PC-9 (cell line): ENCODE measurements around the gene TTC38. TPM values are rescaled to one million over a fixed set of nuclear protein-coding genes. Genes with fewer than 3 reads are reported as not detected.

Experiments used
- BruUV-seq: library from RNA; stranded (reverse); fragments of 400-500 nt; replicated peaks from 2 replicates; lab custom pipeline; 2021; lab: Mats Ljungman, UMichigan
- CTCF ChIA-PET: fragments of 300-600 bp; sonication (Branson Sonifier 250); formaldehyde crosslinking; loops from one replicate; lab custom pipeline; 2022; ENCODE audit warnings: antibody characterized with exemption; lab: Charles Lee
- POLR2A ChIA-PET: fragments of 300-600 bp; sonication (Branson Sonifier 250); formaldehyde crosslinking; loops from one replicate; lab custom pipeline; 2022; ENCODE audit warnings: antibody characterized with exemption; ENCODE audit not compliant: unreplicated experiment; lab: Charles Lee
- DNase-seq, 2 experiments: peaks; one replicate each; pipeline versions ENCODE4 v3.0.0 to v3.0.0-alpha.2; 2015 to 2022; ENCODE audit warnings: mixed read lengths in 1 of 2
- H2AFZ ChIP-seq: fragments of 200-600 bp; sonication (generic); 2 replicates; pipeline ENCODE4 v1.8.1; 2017; ENCODE audit warnings: antibody characterized with exemption
- H3F3A ChIP-seq: fragments of 200-600 bp; sonication (generic); 2 replicates; pipeline ENCODE4 v1.8.1; 2017; ENCODE audit warnings: antibody characterized with exemption, mild to moderate bottlenecking, low read depth; ENCODE audit not compliant: insufficient read depth
- H3K27ac ChIP-seq: fragments of 200-600 bp; sonication (generic); 2 replicates; pipeline ENCODE4 v1.6.1; 2016; ENCODE audit warnings: mixed run types
- H3K27me3 ChIP-seq: fragments of 200-600 bp; sonication (generic); 2 replicates; pipeline ENCODE4 v1.6.1; 2016; ENCODE audit warnings: low read depth, mixed run types; ENCODE audit not compliant: insufficient read depth
- H3K36me3 ChIP-seq: fragments of 200-600 bp; sonication (generic); 2 replicates; pipeline ENCODE4 v1.6.1; 2016; ENCODE audit warnings: low read depth, mixed run types
- H3K4me1 ChIP-seq: fragments of 200-600 bp; sonication (generic); replicated peaks from 2 replicates; pipeline ENCODE4 v1.6.1; 2016; ENCODE audit warnings: mixed run types; ENCODE audit not compliant: insufficient read depth
- H3K4me2 ChIP-seq: fragments of 200-600 bp; sonication (generic); 2 replicates; pipeline ENCODE4 v1.6.1; 2017; ENCODE audit warnings: mixed run types
- H3K4me3 ChIP-seq: fragments of 200-600 bp; sonication (generic); 2 replicates; pipeline ENCODE4 v1.6.1; 2016; ENCODE audit warnings: mixed run types
- H3K79me2 ChIP-seq: fragments of 200-600 bp; sonication (generic); 2 replicates; pipeline ENCODE4 v1.6.1; 2017; ENCODE audit warnings: low read depth, mixed run types
- H3K9me2 ChIP-seq: fragments of 200-600 bp; sonication (generic); 2 replicates; pipeline ENCODE4 v1.8.1; 2017; ENCODE audit warnings: mild to moderate bottlenecking; ENCODE audit not compliant: insufficient read depth
- H3K9me3 ChIP-seq: fragments of 200-600 bp; sonication (generic); 2 replicates; pipeline ENCODE4 v1.8.1; 2016; ENCODE audit warnings: low read depth; ENCODE audit not compliant: insufficient read depth
- H4K20me1 ChIP-seq: fragments of 200-600 bp; sonication (generic); 2 replicates; pipeline ENCODE4 v1.8.1; 2017; ENCODE audit not compliant: insufficient read depth
- EZH2 ChIP-seq: fragments of 200-600 bp; sonication (generic); IDR thresholded peaks from 2 replicates; pipeline ENCODE4 v1.8.0; 2017; ENCODE audit warnings: antibody characterized with exemption, low read depth
- intact Hi-C: fragments of 100-400 bp; cut with micrococcal nuclease; formaldehyde crosslinking; loops from one replicate; pipeline ENCODE4 v1.10.0; 2022; ENCODE audit not compliant: unreplicated experiment
- total RNA-seq: library from RNA; stranded (reverse); gene quantifications from 2 replicates; pipeline ENCODE4 v1.2.3, GENCODE V29; 2021
- TF ChIP-seq, protein P1 (sequence below): fragments of 200-600 bp; sonication (generic); conservative IDR thresholded peaks from 2 replicates; pipeline ENCODE4 v1.6.1; 2017; ENCODE audit warnings: mixed run types, antibody characterized with exemption, mild to moderate bottlenecking, moderate library complexity

TTC38 gene
- total RNA-seq, 1 experiment from 2014 or later, result 15.2 TPM

- CTCF ChIA-PET, result no interaction called here
- BruUV-seq, result no TSS peak
Measured at GRCh38 chr22:46269564-46269963, 1.8 kb downstream of the TTC38 start.

DNA sequence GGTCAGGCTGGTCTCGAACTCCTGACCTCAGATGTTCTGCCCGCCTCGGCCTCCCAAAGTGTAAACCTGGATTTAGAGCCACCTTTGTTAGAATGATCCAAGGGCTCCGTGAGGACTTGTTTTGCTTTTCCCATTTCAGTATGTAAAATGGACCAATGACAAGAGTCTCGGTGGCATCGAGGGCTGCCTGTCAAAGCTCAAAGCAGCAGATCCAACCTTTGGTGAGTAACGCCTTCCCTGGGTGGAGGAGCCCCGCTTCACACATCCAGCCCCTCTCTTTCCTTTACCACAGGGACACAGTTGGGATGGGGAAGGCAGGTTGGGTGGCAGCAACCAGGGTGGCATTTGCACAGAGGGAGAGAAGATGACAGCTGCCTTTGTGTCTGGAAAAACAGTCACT lies 4.4 kb downstream of the TTC38 start:
- Histone ChIP-seq H3K9me2 (no peaks in the 10 kb centered on the region), H3K27me3 (no peaks in the 10 kb centered on the region), H4K20me1 (no peaks in the 10 kb centered on the region), H3F3A (no peaks in the 10 kb centered on the region), H2AFZ (no peak overlapping the region), H3K4me1 (peaks cover 9% of the 10 kb centered on the region; the same call in 1 of the 2 replicates), H3K79me2 (peaks cover 4% of the 10 kb centered on the region; the same call in 1 of the 2 replicates), H3K36me3 (peaks cover 8% of the 10 kb centered on the region; the same call in 1 of the 2 replicates), H3K4me3 (no peak overlapping the region), H3K27ac (no peak overlapping the region), H3K4me2 (no peak overlapping the region), H3K9me3 (no peaks in the 10 kb centered on the region)
- intact Hi-C loops, result no loop called here
- ChIA-PET POLR2A (no interaction called here), CTCF (no interaction called here)
- BruUV-seq, result no TSS peak
- no peak for TF ChIP-seq EZH2
- TF ChIP-seq, protein P1, sequence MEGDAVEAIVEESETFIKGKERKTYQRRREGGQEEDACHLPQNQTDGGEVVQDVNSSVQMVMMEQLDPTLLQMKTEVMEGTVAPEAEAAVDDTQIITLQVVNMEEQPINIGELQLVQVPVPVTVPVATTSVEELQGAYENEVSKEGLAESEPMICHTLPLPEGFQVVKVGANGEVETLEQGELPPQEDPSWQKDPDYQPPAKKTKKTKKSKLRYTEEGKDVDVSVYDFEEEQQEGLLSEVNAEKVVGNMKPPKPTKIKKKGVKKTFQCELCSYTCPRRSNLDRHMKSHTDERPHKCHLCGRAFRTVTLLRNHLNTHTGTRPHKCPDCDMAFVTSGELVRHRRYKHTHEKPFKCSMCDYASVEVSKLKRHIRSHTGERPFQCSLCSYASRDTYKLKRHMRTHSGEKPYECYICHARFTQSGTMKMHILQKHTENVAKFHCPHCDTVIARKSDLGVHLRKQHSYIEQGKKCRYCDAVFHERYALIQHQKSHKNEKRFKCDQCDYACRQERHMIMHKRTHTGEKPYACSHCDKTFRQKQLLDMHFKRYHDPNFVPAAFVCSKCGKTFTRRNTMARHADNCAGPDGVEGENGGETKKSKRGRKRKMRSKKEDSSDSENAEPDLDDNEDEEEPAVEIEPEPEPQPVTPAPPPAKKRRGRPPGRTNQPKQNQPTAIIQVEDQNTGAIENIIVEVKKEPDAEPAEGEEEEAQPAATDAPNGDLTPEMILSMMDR, result no peak
- no peak for DNase-seq

More at GRCh38 chr22:46269564-46269963, 1.8 kb downstream of the TTC38 start:
- POLR2A ChIA-PET, result interaction anchor here (0.6 kb wide), 1 partner anchor 27 kb away, joined by 3 read pairs; the partner anchor contains the start of gene GTSE1
- Histone ChIP-seq H3K4me2 (no peak overlapping the region), H2AFZ (no peak overlapping the region), H3K9me3 (peaks cover 3% of the 10 kb centered on the region; the same call in 1 of the 2 replicates), H3K79me2 (peaks cover 4% of the 10 kb centered on the region; the same call in 1 of the 2 replicates), H3K4me3 (no peak overlapping the region), H4K20me1 (no peaks in the 10 kb centered on the region), H3K4me1 (peaks cover 16% of the 10 kb centered on the region; the same call in 1 of the 2 replicates), H3K9me2 (no peaks in the 10 kb centered on the region), H3K27ac (no peak overlapping the region), H3F3A (no peaks in the 10 kb centered on the region), H3K27me3 (no peaks in the 10 kb centered on the region), H3K36me3 (no peaks in the 10 kb centered on the region)
- intact Hi-C loops, result no loop called here
- DNase-seq, result no peak
- no peak for TF ChIP-seq EZH2

DNA sequence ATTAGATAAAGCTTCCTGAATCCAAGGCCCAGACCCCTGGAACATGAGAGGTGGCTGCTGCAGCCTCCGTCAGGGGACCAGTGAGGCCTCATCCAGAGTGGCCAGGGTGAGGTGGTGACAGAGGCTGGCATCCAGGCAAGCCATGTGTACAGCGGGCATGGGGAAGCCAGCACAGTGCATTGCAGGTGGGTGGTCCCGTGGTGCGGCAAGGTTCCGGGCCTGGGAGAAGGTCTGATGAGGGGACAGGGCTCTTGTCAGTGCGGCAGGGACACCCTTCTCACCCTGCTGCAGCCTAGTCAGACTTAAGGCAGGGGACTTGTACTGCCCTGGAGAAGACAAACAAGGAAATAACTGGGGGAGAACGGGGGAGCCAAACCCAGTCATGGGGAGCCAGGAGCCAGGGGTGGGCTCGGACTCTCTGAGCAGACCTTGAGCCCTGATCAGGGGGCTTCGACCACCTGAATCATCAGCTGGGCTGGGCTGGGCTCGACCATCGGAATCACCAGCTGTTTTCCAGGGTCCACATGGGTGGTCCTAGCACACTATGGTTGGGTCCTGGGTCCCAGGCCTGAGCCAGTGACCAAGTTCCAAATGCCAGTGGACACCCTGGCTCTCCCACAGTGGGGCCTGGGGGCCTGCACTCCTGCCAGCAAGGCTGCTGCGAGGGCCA lies 5.1 kb downstream of the TTC38 start:
- Histone ChIP-seq H2AFZ (no peak overlapping the region), H4K20me1 (no peaks in the 10 kb centered on the region), H3F3A (no peaks in the 10 kb centered on the region), H3K9me2 (no peaks in the 10 kb centered on the region), H3K9me3 (no peaks in the 10 kb centered on the region), H3K4me1 (0 out of 2 replicates have a peak, but pooled peaks cover 6% of the 10 kb centered on the region), H3K27ac (no peak overlapping the region), H3K36me3 (peaks cover 8% of the 10 kb centered on the region; the same call in 1 of the 2 replicates), H3K4me3 (no peak overlapping the region), H3K4me2 (no peak overlapping the region), H3K27me3 (no peaks in the 10 kb centered on the region), H3K79me2 (peaks cover 4% of the 10 kb centered on the region; the same call in 1 of the 2 replicates)
- DNase-seq, result no peak
- POLR2A ChIA-PET, result no interaction called here
- intact Hi-C loops, result no loop called here
- CTCF ChIA-PET, result no interaction called here
- TF ChIP-seq EZH2, result no peak
- TF ChIP-seq, protein P1, result no peak
- BruUV-seq, result no TSS peak
